Endothelial cell (in vitro differentiated cells): Measurements from ENCODE around the gene RNF145. TPM values are rescaled to one million over a fixed set of nuclear protein-coding genes. Genes with fewer than 3 reads are reported as not detected.

Experiments
- DNase-seq: peaks from one replicate; pipeline ENCODE4 v3.0.0; 2021; ENCODE audit warnings: low spot score
- H3K27ac Mint-ChIP-seq: one replicate; pipeline ENCODE4 v1.8.0; 2021; ENCODE audit warnings: mixed read lengths, inconsistent platforms; ENCODE audit not compliant: unreplicated experiment
- H3K27me3 Mint-ChIP-seq: one replicate; pipeline ENCODE4 v1.8.0; 2021; ENCODE audit warnings: mild to moderate bottlenecking, moderate library complexity, mixed read lengths, inconsistent platforms; ENCODE audit not compliant: unreplicated experiment
- H3K36me3 Mint-ChIP-seq: one replicate; pipeline ENCODE4 v1.8.0; 2021; ENCODE audit warnings: mild to moderate bottlenecking, low read depth, mixed read lengths, inconsistent platforms; ENCODE audit not compliant: unreplicated experiment
- H3K4me1 Mint-ChIP-seq: one replicate; pipeline ENCODE4 v1.8.0; 2021; ENCODE audit warnings: mild to moderate bottlenecking, mixed read lengths, inconsistent platforms; ENCODE audit not compliant: unreplicated experiment
- H3K4me3 Mint-ChIP-seq: one replicate; pipeline ENCODE4 v1.8.0; 2021; ENCODE audit warnings: mild to moderate bottlenecking, mixed read lengths, inconsistent platforms; ENCODE audit not compliant: unreplicated experiment
- H3K9me3 Mint-ChIP-seq: one replicate; pipeline ENCODE4 v1.8.0; 2021; ENCODE audit warnings: mixed read lengths, inconsistent platforms; ENCODE audit not compliant: unreplicated experiment
- CTCF ChIP-seq: fragments of 200-600 bp; sonication (generic); IDR thresholded peaks from one replicate; pipeline ENCODE4 v1.5.0; 2021; ENCODE audit warnings: antibody characterized with exemption; ENCODE audit not compliant: unreplicated experiment
- total RNA-seq: library from RNA; stranded (reverse); fragmentation: NEBNext Ultra II Directional; extraction: Animal tissue kit (Norgen Biotek cat#: 25700); gene quantifications from one replicate; pipeline ENCODE4 v1.2.1, GENCODE V29; 2021; ENCODE audit not compliant: unreplicated experiment

The RNF145 gene
- total RNA-seq, 1 donor from 2014 or later, result 102 TPM

GRCh38 chr5:159198063-159199036, 11.0 kb downstream of the RNF145 start:
- H3K36me3 Mint-ChIP-seq, result no peaks in the 10 kb centered on the region
- no peaks in the 10 kb centered on the region for H3K9me3 Mint-ChIP-seq
- DNase-seq, result no peak
- peaks cover 7% of the 10 kb centered on the region for H3K4me1 Mint-ChIP-seq
- H3K27ac Mint-ChIP-seq, result no peak overlapping the region
- no peak overlapping the region for H3K4me3 Mint-ChIP-seq
- TF ChIP-seq CTCF, result no peak
- no peaks in the 10 kb centered on the region for H3K27me3 Mint-ChIP-seq

DNA sequence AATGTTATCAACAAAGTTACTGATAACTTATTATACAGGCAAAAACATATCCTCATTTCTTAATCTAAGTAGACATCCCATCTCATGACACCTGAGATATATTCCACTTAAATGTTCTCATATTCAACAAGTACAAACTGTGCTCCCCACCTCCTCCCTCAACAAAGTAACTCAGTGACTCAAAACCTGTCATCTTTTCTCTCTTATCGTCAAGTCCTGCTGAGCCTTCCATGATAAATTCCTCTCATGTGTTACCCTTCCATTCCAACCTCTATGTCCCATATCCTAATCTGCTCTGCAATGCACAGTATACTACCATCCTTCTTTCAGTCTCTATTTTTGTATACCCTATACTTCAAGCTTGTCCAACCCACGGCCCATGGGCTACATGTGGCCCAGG, 13.6 kb downstream of the RNF145 start:
- H3K36me3 Mint-ChIP-seq, result no peaks in the 10 kb centered on the region
- no peaks in the 10 kb centered on the region for H3K9me3 Mint-ChIP-seq
- peaks cover 7% of the 10 kb centered on the region for H3K4me1 Mint-ChIP-seq
- no peak for DNase-seq
- H3K27me3 Mint-ChIP-seq, result no peaks in the 10 kb centered on the region
- H3K27ac Mint-ChIP-seq, result no peak overlapping the region
- no peak overlapping the region for H3K4me3 Mint-ChIP-seq
- TF ChIP-seq CTCF, result no peak

DNA sequence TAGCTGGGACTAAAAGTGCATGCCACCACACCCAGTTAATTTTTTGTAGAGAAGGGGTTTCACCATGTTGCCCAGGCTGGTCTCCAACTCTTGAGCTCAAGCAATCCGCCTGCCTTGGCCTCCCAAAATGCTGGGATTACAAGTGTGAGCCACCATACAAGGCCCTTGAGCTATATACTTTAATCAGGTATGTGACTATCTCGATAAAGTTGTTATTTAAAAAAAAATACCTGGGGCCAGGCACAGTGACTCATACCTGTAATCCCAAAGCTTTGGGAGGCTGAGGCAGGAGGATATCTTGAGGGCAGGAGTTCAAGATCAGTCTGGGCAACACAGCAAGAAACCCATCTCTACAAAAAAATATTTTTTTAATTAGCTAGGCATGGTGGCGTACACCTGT, 19.2 kb downstream of the RNF145 start:
- H3K4me3 Mint-ChIP-seq, result no peak overlapping the region
- no peak overlapping the region for H3K27ac Mint-ChIP-seq
- no peak for TF ChIP-seq CTCF
- H3K27me3 Mint-ChIP-seq, result no peaks in the 10 kb centered on the region
- no peak for DNase-seq
- no peaks in the 10 kb centered on the region for H3K9me3 Mint-ChIP-seq
- H3K4me1 Mint-ChIP-seq, result no peaks in the 10 kb centered on the region
- H3K36me3 Mint-ChIP-seq, result peaks cover 7% of the 10 kb centered on the region

GRCh38 chr5:159189310-159189709, 20.0 kb downstream of the RNF145 start:
- Mint-ChIP-seq H3K4me3 (no peak overlapping the region), H3K36me3 (peaks cover 7% of the 10 kb centered on the region), H3K9me3 (no peaks in the 10 kb centered on the region), H3K27me3 (no peaks in the 10 kb centered on the region), H3K4me1 (peaks cover 4% of the 10 kb centered on the region), H3K27ac (no peak overlapping the region)
- TF ChIP-seq CTCF, result no peak
- no peak for DNase-seq

GRCh38 chr5:159187719-159188118, 21.6 kb downstream of the RNF145 start:
- Mint-ChIP-seq H3K4me3 (no peak overlapping the region), H3K4me1 (peaks cover 14% of the 10 kb centered on the region), H3K36me3 (peaks cover 7% of the 10 kb centered on the region), H3K9me3 (no peaks in the 10 kb centered on the region), H3K27me3 (no peaks in the 10 kb centered on the region), H3K27ac (no peak overlapping the region)
- DNase-seq, result no peak
- TF ChIP-seq CTCF, result no peak
